IgD-negative memory B cell (primary cell): ENCODE measurements around the gene TEX13D. TPM values are rescaled to one million over a fixed set of nuclear protein-coding genes. Genes with fewer than 3 reads are reported as not detected.
A peak's percentile ranks its signal among the peaks of the same experiment; 100 is the strongest.

Source experiments
- H3K27ac Mint-ChIP-seq, 3 donors: one replicate each; pipeline ENCODE4 v1.8.0; 2020 to 2022; ENCODE audit warnings: mild to moderate bottlenecking in 3 of 3, mixed read lengths in 3 of 3, moderate library complexity in 1 of 3
- H3K27me3 Mint-ChIP-seq: one replicate; pipeline ENCODE4 v1.8.0; 2021; ENCODE audit warnings: mixed read lengths
- H3K36me3 Mint-ChIP-seq: one replicate; pipeline ENCODE4 v1.8.0; 2020; ENCODE audit warnings: mild to moderate bottlenecking, mixed read lengths
- H3K4me1 Mint-ChIP-seq, 3 donors: one replicate each; pipeline ENCODE4 v1.8.0; 2020 to 2022; ENCODE audit warnings: mixed read lengths in 3 of 3, mild to moderate bottlenecking in 1 of 3
- H3K4me3 Mint-ChIP-seq, 4 donors: one replicate each; pipeline ENCODE4 v1.8.0; 2020 to 2022; ENCODE audit warnings: mild to moderate bottlenecking in 4 of 4, mixed read lengths in 4 of 4, moderate library complexity in 3 of 4
- H3K9me3 Mint-ChIP-seq, 3 donors: one replicate each; pipeline ENCODE4 v1.8.0; 2020 to 2021; ENCODE audit warnings: mixed read lengths in 3 of 3, mild to moderate bottlenecking in 1 of 3
- polyA plus RNA-seq: library from polyadenylated mRNA; unstranded; fragments of 300-500 nt; fragmentation: Illumina TruSeq; gene quantifications from one replicate; pipeline ENCODE4 v1.2.3, GENCODE V29; 2021

The TEX13D gene
- polyA plus RNA-seq, 1 donor from 2014 or later, result not detected

DNA sequence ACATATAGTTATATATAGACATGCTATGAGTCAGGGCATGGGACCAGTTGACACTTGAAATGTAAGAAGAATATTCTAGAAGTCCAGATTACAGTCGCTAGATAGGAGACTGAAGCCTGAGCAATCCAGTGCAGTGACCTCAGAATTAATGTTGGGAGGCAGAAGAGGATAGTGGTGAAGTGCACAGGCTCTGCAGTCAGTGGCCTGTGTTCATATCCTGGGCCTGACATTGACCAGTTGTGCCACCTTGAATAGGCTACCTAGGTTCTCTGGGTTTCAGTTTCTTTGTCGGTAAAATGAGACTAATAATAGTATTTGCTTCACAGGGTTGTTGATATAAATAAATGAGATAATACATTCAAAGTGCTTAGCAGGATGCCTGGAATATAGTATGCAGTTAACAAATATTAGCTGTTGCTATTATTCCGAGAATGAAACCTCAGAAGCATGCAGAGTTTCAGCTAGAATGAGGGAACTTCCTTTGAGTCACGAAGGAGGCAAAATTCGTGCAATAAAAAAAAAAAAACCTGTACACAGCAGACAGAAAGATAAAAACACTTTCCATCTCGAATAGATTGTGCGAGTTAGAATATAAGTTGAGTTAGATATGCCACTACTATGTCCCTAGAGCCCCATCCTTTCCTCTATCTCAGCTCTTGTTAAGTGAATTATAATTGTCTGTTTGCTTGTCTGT, 9.9 kb downstream of the TEX13D start:
- Mint-ChIP-seq H3K27me3 (no peaks in the 10 kb centered on the region), H3K4me3 (no peak overlapping the region), H3K36me3 (no peaks in the 10 kb centered on the region), H3K4me1 (peaks cover 0 to 2% (median 0%) of the 10 kb centered on the region in 3 donors), H3K9me3 (no peaks in the 10 kb centered on the region), H3K27ac (no peak overlapping the region)

DNA sequence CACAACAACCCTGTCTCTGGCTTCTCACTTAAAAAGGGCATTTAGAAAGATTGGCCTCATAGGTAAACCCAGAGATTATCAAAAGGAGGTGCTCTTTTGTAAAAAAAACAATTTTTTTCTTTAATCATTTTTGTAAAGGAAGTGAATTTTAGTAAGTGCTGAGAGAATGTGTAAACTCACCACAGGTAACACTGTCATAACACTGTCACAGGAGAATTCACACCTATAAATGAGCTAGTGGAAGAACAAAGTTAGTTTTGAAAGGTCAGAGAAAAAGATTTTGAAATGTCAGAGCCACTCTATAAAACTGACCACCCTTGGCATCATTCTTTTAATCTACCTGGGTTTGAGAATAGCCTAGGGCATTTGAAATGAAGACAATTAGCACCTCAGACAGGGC, 10.6 kb downstream of the TEX13D start:
- no peaks in the 10 kb centered on the region for H3K36me3 Mint-ChIP-seq
- no peak overlapping the region for H3K27ac Mint-ChIP-seq
- H3K4me1 Mint-ChIP-seq, result peaks cover 0 to 2% (median 0%) of the 10 kb centered on the region in 3 donors
- H3K4me3 Mint-ChIP-seq, result no peak overlapping the region
- H3K27me3 Mint-ChIP-seq, result no peaks in the 10 kb centered on the region
- no peaks in the 10 kb centered on the region for H3K9me3 Mint-ChIP-seq

DNA sequence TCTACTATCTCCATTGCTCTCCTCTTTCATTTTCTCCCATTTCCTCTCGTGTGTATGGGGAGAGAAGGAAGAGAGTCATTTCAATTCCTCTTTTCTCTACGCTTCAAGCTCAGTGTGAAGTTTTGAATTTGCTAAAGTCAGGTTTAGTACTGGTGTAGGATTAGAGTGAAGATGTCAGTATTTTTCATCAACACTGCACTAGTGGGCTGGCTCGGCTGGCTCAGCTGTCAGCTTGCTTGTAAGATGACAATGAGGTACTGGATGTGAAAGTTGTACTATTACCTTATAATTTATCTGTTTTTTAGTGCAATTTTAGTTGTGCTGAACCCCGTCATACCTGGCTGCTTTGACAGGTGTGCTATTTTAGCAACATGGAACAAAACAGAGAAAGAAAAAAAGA, 11.8 kb downstream of the TEX13D start:
- H3K4me1 Mint-ChIP-seq, result peaks cover 0 to 2% (median 0%) of the 10 kb centered on the region in 3 donors
- no peak overlapping the region for H3K27ac Mint-ChIP-seq
- H3K36me3 Mint-ChIP-seq, result no peaks in the 10 kb centered on the region
- H3K27me3 Mint-ChIP-seq, result no peaks in the 10 kb centered on the region
- H3K9me3 Mint-ChIP-seq, result no peaks in the 10 kb centered on the region
- no peak overlapping the region for H3K4me3 Mint-ChIP-seq

DNA sequence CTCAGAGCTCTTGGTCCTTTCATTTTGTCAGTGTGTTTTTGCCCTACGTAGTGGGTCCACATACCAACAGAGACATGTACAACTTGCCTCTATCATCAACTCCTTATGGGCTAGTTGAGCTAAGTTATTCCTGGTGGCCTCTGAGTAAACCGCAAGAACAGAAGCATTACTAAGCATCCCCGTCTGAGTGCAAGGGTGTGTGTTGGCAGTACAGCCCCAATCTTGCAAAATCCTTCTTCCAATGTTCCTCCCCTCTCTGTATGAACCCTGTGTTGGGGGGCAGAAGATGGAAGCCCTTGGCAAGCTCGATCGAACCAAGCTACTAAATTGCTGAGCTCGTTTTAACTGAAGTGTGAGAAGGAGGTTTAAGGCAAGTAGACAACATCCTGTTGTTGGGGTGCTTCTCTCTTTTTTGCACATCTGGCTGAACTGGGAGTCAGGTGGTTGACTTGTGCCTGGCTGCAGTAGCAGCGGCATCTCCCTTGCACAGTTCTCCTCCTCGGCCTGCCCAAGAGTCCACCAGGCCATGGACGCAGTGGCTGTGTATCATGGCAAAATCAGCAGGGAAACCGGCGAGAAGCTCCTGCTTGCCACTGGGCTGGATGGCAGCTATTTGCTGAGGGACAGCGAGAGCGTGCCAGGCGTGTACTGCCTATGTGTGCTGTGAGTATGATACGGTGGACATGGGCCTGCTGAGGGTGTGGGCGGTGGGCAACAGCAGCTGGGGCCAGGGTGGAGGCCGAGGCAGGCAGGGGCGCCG, 13.8 kb downstream of the TEX13D start, which contains the start of gene SH2D1A:
TSS of gene SH2D1A (plus strand) at position 447 of the 760 bp plus-strand sequence. CDS start at position 527, 80 bp downstream.
- H3K36me3 Mint-ChIP-seq, result no peaks in the 10 kb centered on the region
- peak within 1 kb of the TSS in 3 of 4 donors; percentile 57 to 86 (median 67) for H3K4me3 Mint-ChIP-seq
- H3K27me3 Mint-ChIP-seq, result no peaks in the 10 kb centered on the region
- H3K9me3 Mint-ChIP-seq, result no peaks in the 10 kb centered on the region
- peaks cover 0 to 2% (median 0%) of the 10 kb centered on the region in 3 donors for H3K4me1 Mint-ChIP-seq
- peak within 1 kb of the TSS in 1 of 3 donors; percentile 16 for H3K27ac Mint-ChIP-seq

DNA sequence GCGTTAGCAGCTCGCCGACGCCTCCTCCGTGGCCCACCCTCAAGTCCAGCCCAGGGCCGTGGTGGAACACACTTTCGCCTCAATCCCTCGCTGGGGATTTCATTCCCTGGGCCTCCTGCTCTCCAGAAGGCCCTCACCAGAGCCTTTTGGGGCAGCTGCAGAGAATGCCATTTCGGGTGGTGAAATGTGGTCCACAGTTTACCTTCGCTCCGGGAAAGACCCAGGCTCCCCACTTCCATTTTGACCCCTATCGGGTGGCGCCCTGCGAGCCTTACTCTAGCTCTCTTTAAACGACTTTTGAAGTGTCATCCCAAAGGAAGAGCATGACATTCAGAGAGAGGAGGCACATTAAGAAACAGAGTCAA, 14.4 kb downstream of the TEX13D start:
- Mint-ChIP-seq H3K9me3 (no peaks in the 10 kb centered on the region), H3K4me1 (peaks cover 0 to 2% (median 0%) of the 10 kb centered on the region in 3 donors), H3K27ac (no peak overlapping the region), H3K4me3 (peak overlapping the region in 1 of 4 donors; percentile 33), H3K27me3 (no peaks in the 10 kb centered on the region), H3K36me3 (no peaks in the 10 kb centered on the region)

DNA sequence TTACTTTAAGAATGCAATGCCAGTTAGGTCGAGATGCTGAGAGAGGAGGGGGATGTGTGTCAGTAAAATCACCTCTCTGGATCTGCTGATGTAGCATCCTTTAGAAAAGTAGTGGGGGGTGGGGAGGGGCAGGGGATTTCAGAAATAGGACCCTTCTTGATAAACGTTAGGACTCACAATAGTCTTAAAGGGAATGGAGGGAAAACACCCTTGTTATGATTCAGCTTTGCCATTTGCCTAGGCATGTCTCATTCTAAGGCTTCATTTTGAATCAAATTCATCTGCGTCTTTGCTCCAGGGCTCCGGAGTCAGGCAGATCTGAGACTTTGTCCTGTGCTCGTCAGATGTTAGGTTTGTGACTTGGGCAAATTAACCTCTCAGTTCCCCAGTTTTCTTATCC, 14.8 kb downstream of the TEX13D start:
- H3K4me1 Mint-ChIP-seq, result peaks cover 0 to 2% (median 0%) of the 10 kb centered on the region in 3 donors
- H3K4me3 Mint-ChIP-seq, result peak overlapping the region in 3 of 4 donors; percentile 12 to 43 (median 21)
- H3K9me3 Mint-ChIP-seq, result no peaks in the 10 kb centered on the region
- no peaks in the 10 kb centered on the region for H3K27me3 Mint-ChIP-seq
- no peak overlapping the region for H3K27ac Mint-ChIP-seq
- no peaks in the 10 kb centered on the region for H3K36me3 Mint-ChIP-seq

DNA sequence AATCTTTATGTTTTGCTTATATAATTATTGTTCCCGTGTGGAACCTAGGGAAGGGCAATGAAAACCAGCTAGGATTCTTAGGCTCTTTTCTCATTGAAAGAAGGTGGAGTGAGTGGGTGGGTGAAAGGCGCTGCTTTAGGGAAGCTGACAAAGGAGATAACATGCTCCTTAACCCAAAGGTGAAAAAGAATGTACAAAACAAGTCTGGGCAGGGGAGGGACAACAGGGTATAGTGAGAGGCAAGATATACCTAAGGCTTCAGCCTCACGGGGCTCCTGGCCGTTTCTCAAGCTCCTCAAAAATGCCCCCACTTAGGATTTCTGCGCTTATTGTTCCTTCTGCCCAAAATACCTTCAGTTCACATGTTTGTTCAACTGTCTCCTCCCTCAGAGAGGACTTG, 15.7 kb downstream of the TEX13D start:
- Mint-ChIP-seq H3K27ac (no peak overlapping the region), H3K9me3 (no peaks in the 10 kb centered on the region), H3K27me3 (no peaks in the 10 kb centered on the region), H3K4me1 (peaks cover 0 to 2% (median 0%) of the 10 kb centered on the region in 3 donors), H3K36me3 (no peaks in the 10 kb centered on the region), H3K4me3 (peak overlapping the region in 2 of 4 donors; percentile 54 to 55)

DNA sequence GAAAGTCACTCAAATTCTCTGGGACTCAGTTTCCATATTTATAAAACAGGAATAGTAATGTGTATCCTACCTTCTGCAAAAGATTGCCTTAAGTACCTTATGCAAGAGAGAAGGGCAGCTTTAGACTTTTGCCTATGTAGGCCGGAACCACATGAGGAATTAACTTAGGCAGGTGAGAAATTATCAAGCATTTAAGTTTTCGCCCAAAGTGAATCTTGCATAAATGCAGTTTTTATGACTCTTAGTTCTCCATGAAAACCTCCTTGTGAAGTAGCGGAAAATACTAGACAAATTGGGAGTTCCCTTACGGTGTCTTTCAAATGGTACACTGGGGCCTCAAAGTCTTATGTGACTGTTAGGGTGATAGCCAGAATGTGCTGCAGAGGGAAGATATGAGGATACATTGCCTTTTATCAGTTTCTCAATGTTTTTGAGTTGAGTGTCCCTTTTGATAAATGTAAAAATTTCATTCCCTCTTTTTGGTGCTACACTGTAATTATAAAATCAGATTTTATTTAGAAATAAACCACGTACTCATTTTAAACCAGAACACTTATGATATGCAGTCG, 16.5 kb downstream of the TEX13D start:
- H3K27ac Mint-ChIP-seq, result no peak overlapping the region

DNA sequence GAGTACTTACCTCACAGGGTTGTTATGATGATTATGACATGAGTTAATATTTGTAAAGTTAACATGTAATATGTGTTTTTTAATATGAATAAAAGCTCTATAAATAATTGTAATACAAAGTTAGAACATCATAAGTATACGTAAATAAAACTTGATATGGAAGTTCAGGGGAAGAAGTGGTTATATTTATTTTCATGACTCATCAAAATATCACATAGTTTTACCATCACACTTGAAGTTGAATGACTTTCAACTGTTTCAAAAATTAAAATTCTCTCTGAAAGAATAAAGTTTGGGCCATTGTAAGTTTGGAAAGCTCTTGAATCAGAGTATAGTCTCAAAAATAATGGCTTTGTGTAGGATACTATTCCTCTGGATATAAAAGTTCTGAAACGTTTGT, 22.2 kb downstream of the TEX13D start:
- Mint-ChIP-seq H3K4me1 (no peaks in the 10 kb centered on the region), H3K27ac (no peak overlapping the region), H3K4me3 (peak overlapping the region in 1 of 4 donors; percentile 22), H3K36me3 (no peaks in the 10 kb centered on the region), H3K9me3 (no peaks in the 10 kb centered on the region), H3K27me3 (peaks cover 3% of the 10 kb centered on the region)

More for the DNA sequence above, 16.5 kb downstream of the TEX13D start:
- Mint-ChIP-seq H3K4me1 (peaks cover 0 to 2% (median 0%) of the 10 kb centered on the region in 3 donors), H3K4me3 (peak overlapping the region in 2 of 4 donors; percentile 8 to 55), H3K36me3 (no peaks in the 10 kb centered on the region), H3K27me3 (no peaks in the 10 kb centered on the region), H3K9me3 (no peaks in the 10 kb centered on the region)

DNA sequence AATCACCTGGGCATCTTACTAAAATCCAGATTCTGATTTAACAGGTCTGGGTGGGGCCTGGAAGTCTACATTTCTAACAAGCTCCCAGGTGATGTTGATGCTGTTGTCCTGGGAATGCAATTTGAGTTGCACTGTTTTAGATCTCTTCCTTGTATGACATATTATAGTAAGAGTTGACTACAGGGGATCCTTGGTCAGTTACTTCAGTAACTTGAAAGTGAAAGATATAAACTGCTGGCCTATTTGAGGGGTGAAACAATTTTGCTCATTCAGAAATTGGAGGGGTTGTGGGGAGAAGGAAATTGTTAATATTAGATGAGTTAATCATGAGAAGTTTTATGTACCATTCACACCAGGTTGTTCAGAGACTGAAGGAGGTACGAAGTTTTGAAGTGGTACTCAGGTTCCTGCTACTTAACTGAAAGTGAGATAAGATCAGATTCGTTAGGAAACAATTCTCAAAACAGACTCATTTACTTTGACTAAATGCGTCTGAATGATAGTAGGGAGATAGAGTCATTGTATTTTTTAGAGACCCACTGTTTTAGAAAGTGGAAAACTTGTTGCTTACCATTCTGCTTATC, 26.4 kb downstream of the TEX13D start:
- H3K36me3 Mint-ChIP-seq, result no peaks in the 10 kb centered on the region
- peaks cover 3% of the 10 kb centered on the region for H3K27me3 Mint-ChIP-seq
- H3K4me1 Mint-ChIP-seq, result no peaks in the 10 kb centered on the region
- no peak overlapping the region for H3K4me3 Mint-ChIP-seq
- H3K27ac Mint-ChIP-seq, result no peak overlapping the region
- no peaks in the 10 kb centered on the region for H3K9me3 Mint-ChIP-seq

DNA sequence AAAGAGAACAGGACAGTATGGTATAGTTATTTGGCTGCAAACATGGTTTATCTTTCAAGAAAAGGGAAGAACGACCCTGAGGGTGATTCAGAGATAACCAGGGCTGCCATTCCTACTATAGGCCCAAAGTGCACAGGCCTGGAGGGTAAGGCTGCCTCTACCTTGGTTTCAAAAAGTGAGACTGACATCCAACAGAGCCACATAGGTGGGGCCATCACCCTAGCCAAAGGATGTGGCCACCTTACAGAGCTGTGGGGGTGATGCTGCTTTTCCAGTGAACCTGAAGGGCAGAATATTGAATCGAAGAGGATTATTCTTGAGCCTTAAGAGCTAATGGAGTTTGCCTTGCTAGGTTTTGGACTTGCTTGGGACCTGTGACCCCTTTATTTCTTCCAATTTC, 29.6 kb downstream of the TEX13D start:
- no peaks in the 10 kb centered on the region for H3K36me3 Mint-ChIP-seq
- H3K9me3 Mint-ChIP-seq, result no peaks in the 10 kb centered on the region
- no peak overlapping the region for H3K27ac Mint-ChIP-seq
- no peaks in the 10 kb centered on the region for H3K4me1 Mint-ChIP-seq
- H3K27me3 Mint-ChIP-seq, result peaks cover 2% of the 10 kb centered on the region
- no peak overlapping the region for H3K4me3 Mint-ChIP-seq

DNA sequence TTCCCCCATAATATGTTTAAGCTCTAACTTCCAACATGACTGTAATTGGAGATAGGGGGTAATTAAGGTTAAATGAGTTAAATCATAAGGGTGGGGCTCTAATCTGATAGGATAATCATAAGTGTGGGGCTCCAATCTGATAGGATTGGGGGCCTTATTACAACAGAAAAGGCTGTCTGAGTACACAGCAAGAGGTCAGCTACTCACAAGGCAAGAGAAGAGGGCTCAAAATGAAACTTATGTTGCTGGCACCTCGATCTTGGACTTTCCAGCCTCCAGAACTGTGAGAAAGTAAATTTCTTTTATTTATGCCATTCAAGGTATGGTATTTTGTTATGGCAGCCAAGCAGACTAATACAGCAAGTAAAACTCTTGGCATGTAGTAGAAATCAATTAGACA, 30.3 kb downstream of the TEX13D start:
- Mint-ChIP-seq H3K27ac (no peak overlapping the region), H3K36me3 (no peaks in the 10 kb centered on the region), H3K27me3 (peaks cover 2% of the 10 kb centered on the region), H3K4me3 (no peak overlapping the region), H3K9me3 (no peaks in the 10 kb centered on the region), H3K4me1 (no peaks in the 10 kb centered on the region)

DNA sequence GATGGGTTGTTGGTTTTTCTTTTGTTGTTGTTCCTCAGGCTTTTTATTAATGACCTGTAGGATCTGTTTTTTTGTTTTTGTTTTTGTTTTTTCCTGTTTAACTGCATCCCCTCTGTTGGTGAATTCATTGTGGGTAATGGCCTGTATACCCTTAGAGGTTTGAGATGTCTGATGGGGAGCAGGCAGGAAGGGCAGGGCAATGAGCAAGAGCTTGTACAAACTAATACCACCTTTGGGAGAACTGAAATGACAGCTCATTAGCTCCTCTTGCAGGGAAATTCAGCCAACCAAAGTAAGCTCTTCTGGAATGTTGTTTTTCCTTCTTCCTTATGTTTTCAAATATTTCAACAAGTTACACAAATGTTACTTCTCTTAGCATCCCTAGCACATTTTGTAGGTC, 37.3 kb downstream of the TEX13D start:
- H3K4me3 Mint-ChIP-seq, result no peak overlapping the region
- no peaks in the 10 kb centered on the region for H3K4me1 Mint-ChIP-seq
- peaks cover 2% of the 10 kb centered on the region for H3K27me3 Mint-ChIP-seq
- no peaks in the 10 kb centered on the region for H3K9me3 Mint-ChIP-seq
- no peak overlapping the region for H3K27ac Mint-ChIP-seq
- H3K36me3 Mint-ChIP-seq, result no peaks in the 10 kb centered on the region

DNA sequence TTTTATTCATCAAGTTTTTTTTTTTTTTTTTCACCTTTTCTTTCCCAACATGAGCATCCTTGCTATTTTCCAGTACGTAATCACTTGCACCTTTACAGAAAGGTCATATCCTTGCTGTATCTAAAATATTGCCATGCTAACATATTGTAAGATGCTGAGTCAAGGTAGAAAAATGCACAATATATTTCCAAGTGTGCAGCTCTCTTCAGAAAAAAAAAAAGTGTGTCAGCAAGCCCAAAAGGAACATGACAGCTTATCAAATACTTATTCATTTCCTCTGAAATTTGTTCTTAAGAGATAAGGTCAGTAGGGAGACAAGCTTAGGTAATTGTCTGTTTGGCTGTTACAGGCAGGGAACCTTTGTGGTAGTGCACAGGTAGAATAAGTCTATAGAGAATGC, 40.9 kb downstream of the TEX13D start:
- no peaks in the 10 kb centered on the region for H3K9me3 Mint-ChIP-seq
- no peak overlapping the region for H3K27ac Mint-ChIP-seq
- peaks cover 2% of the 10 kb centered on the region for H3K27me3 Mint-ChIP-seq
- peaks cover 2% of the 10 kb centered on the region for H3K36me3 Mint-ChIP-seq
- no peaks in the 10 kb centered on the region for H3K4me1 Mint-ChIP-seq
- no peak overlapping the region for H3K4me3 Mint-ChIP-seq

DNA sequence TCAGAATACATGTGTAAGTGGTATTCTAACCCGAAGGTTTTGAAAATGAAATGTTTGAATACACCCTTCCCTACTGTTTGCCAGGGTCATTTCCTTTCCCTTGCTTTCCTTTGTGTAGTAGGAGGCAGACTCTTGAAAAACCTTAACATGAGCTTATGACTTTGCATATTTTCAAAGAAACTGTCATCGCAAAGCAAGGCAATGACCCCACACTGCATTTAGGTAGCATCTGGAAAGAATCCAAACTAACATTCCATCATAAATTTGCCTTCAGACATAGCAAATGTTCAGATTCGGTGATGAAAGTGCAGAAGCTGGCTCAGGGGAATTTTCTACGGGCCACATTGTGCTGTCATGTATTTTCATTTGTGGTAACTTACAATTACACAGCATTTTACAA, 46.2 kb downstream of the TEX13D start:
- Mint-ChIP-seq H3K27ac (no peak overlapping the region), H3K4me3 (no peak overlapping the region), H3K4me1 (no peaks in the 10 kb centered on the region), H3K27me3 (no peaks in the 10 kb centered on the region), H3K36me3 (peaks cover 2% of the 10 kb centered on the region), H3K9me3 (no peaks in the 10 kb centered on the region)
